Central memory CD8-positive, alpha-beta T cell (primary cell): ENCODE data around the gene NAALADL1.
"Not testable (repeated sequence)": the region's sequence is repeated elsewhere in the genome, so short reads cannot be mapped to it uniquely, and the experiment has no call there.

ENCODE experiments used
- ATAC-seq: fragments of 150-1000 bp; cut with Tn5 transposase; replicated peaks from 2 replicates; pipeline ENCODE4 v1.10.0; 2022; ENCODE audit warnings: mild to moderate bottlenecking, moderate FRiP score, moderate number of reproducible peaks; ENCODE audit not compliant: poor library complexity, severe bottlenecking; ENCODE audit errors: extremely low read depth
- DNase-seq, 2 donors: peaks; one replicate each; pipeline ENCODE4 v3.0.0; 2021; ENCODE audit warnings: low spot score in 2 of 2
- H3K27ac Mint-ChIP-seq: one replicate; pipeline ENCODE4 v1.8.0; 2022; ENCODE audit warnings: low read depth, mild to moderate bottlenecking, moderate library complexity, mixed read lengths
- H3K27me3 Mint-ChIP-seq: one replicate; pipeline ENCODE4 v1.8.0; 2022; ENCODE audit warnings: mixed read lengths
- H3K36me3 Mint-ChIP-seq: one replicate; pipeline ENCODE4 v1.8.0; 2022; ENCODE audit warnings: mild to moderate bottlenecking, moderate library complexity, mixed read lengths; ENCODE audit not compliant: insufficient read depth
- H3K4me1 Mint-ChIP-seq: one replicate; pipeline ENCODE4 v1.8.0; 2022; ENCODE audit warnings: mixed read lengths
- H3K4me3 Mint-ChIP-seq: one replicate; pipeline ENCODE4 v1.8.0; 2022; ENCODE audit warnings: mild to moderate bottlenecking, moderate library complexity, mixed read lengths
- H3K9me3 Mint-ChIP-seq: one replicate; pipeline ENCODE4 v1.8.0; 2022; ENCODE audit warnings: mixed read lengths

Gene NAALADL1

DNA sequence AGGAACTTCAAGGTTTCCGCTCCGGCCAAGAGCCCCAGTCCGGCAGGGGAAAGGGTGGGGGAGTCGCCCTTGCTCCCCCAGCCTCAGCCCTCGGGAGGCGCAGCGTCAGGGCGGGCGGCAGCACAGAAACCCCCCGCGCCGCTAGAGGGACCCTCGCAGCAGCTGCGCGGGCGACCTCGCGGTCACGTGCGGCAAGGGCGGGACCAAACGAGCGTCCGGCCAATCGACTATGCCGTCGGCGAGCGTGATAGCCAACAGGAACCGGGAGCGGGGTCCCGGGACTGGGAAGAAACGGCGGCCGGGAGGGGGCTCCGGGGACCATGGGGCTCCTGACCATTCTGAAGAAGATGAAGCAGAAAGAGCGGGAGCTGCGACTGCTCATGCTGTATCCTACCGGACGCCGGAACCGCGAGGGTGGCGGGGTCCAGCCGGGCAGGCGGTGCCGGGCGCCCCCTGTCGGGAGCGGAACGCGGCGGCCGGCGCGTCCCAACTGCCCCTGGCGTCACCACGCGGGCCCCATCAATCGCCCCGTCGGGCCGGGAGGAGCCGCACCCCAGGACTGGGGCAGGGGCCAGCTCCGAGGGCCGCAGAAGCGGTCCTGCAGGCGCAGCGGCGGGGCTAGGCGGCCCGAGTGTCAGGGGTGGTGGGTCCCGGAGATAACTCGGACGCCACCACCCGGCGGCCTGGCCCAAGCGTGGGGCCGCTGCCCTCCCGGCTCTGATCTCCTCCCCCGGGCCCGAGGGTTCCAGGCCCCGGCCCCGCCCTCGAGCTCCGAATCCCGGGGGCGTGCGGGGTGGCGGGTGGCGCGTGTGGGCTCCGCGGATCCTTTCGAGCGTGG is 44.2 kb downstream of the NAALADL1 start, which contains the start of gene ARL2:
ARL2 (plus strand) TSS at position 273 of the 838 bp plus-strand sequence; CDS start at position 321, 48 bp downstream.
- Mint-ChIP-seq H3K9me3 (no peaks in the 10 kb centered on the region), H3K27me3 (no peaks in the 10 kb centered on the region), H3K36me3 (peaks cover 4% of the 10 kb centered on the region), H3K4me3 (peak within 1 kb of the TSS; percentile 87), H3K27ac (peak within 1 kb of the TSS; percentile 93), H3K4me1 (peaks cover 25% of the 10 kb centered on the region)
- peak; percentile 78 for DNase-seq
- ATAC-seq: peak; percentile 74

DNA sequence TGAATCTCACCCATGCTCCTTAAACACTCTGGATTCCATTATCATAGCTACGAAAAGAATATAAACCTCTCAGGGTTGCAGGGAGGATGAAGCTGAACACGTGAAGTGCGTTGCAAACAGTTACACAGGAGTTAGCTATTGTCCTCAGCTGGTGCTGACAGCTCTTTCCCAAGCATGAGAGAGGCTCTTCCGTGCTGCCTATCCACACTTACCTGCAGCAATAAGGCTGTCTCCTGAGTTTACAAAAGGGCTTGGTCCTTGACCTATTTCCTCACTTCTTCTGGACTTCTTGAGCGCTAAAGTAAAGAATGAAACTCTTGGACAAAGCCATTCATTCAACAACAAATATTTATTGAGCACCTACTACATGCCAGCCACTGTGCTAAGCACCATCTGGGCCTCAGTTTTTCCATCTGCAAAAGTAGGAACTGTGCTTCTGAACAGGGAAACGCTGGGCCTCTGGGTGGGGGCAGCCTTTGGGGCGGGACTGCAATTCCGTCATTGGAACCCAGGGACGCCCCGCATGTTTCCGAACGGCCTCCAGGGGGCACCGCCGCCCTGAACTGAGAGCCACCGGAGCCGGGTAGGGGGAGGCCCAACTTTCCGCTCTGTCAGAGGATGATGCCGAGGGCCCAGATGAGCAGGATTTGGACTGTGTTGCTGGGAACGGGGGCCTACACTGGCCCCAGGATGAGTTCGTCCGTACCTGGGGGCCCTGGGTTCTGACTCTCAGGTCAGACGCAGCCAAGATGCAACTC is 45.0 kb downstream of the NAALADL1 start:
- Mint-ChIP-seq H3K27me3 (no peaks in the 10 kb centered on the region), H3K4me3 (peak overlapping the region; percentile 87), H3K9me3 (no peaks in the 10 kb centered on the region), H3K27ac (peak overlapping the region; percentile 93), H3K36me3 (peaks cover 4% of the 10 kb centered on the region), H3K4me1 (peaks cover 25% of the 10 kb centered on the region)
- ATAC-seq (peak; percentile 93), DNase-seq (peak; percentile 81 to 89)

DNA sequence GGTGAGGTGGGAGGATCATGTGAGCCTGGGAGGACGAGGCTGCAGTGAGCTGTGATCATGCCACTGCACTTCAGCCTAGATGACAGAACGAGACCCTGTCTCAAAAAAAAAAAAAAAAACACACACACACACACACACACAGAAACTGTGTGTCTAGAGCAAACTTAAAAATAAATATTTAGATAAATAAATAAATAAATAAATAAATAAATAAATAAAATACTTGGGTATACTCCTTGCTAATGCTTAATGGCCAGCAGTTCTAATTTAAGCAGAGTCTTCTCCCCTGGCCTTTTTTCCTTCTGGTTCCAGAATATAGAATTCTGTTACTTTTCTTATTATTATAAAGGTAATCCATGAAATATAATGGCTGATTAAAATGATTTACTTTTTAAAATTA is 49.5 kb downstream of the NAALADL1 start:
- DNase-seq: no peak

DNA sequence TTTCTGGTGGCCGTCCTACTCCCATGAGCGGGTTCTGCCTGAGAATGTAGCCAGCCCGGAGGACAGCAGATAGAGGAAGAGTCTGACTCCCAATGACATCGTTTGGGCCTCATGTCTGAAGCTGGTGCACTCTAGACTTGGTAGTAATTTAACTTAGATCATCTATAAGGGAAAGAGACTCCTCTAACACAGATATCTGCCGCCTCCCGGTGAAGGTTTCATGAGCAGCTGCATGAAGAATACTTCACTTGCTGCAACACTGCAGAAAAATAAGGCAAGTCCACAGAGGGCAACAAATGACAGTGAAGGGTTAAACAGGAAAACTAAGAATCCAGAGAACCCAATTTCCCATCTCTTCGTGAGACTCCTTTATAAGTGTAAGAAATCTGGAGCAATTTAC is 50.3 kb downstream of the NAALADL1 start:
- no peaks in the 10 kb centered on the region for H3K9me3 Mint-ChIP-seq
- H3K27me3 Mint-ChIP-seq: peaks cover 12% of the 10 kb centered on the region
- no peak for ATAC-seq
- H3K4me1 Mint-ChIP-seq: peaks cover 3% of the 10 kb centered on the region
- H3K4me3 Mint-ChIP-seq: no peak overlapping the region
- DNase-seq: no peak
- H3K27ac Mint-ChIP-seq: no peak overlapping the region
- no peaks in the 10 kb centered on the region for H3K36me3 Mint-ChIP-seq

More for the DNA sequence above, 49.5 kb downstream of the NAALADL1 start:
- Mint-ChIP-seq H3K4me3 (no peak overlapping the region), H3K4me1 (peaks cover 10% of the 10 kb centered on the region), H3K9me3 (no peaks in the 10 kb centered on the region), H3K27me3 (peaks cover 12% of the 10 kb centered on the region), H3K36me3 (peaks cover 3% of the 10 kb centered on the region), H3K27ac (no peak overlapping the region)
- no peak for ATAC-seq

DNA sequence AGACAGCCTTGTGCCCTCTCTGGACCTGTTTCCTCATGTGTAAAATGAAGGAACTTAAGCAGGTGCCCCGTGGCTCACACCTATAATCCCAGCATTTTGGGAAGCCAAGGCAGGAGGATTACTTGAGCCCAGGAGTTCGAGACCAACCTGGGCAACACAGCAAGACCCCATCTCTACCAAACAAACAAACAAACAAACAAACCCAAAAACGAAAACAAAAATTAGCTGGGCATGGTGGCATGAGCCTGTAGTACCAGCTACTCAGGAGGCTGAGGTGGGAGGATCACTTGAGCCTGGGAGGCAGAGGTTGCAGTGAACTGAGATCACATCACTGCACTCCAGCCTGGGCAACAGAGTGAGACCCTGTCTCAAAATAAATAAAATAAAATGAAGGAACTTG is 54.4 kb downstream of the NAALADL1 start:
- H3K4me3 Mint-ChIP-seq, ATAC-seq, H3K9me3 Mint-ChIP-seq, H3K27ac Mint-ChIP-seq, DNase-seq, H3K36me3 Mint-ChIP-seq, H3K4me1 Mint-ChIP-seq: not testable (repeated sequence)
- peaks cover 12% of the 10 kb centered on the region for H3K27me3 Mint-ChIP-seq

DNA sequence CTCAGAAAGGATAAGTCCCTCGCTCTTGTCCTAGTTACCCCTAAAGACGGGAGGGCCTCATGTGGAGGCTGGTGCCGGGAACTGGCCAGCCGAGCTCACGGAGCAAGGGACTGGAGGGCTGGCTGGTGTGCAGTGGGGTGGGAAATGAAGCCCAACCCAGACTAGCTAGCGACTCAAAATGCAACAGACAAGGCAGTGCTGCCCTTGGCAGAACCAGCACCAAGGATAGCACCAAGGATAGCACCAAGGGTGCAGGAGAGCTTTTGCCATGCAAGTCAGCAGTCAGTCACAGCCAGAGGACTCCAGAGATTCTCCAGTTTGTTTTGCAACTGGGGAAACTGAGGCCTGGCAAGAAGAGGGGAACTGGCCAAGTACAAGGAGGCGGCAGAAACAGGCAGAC is 55.1 kb downstream of the NAALADL1 start:
- H3K9me3 Mint-ChIP-seq: no peaks in the 10 kb centered on the region
- no peak overlapping the region for H3K4me3 Mint-ChIP-seq
- ATAC-seq: no peak
- peaks cover 12% of the 10 kb centered on the region for H3K27me3 Mint-ChIP-seq
- H3K4me1 Mint-ChIP-seq: peaks cover 5% of the 10 kb centered on the region
- DNase-seq: no peak
- H3K36me3 Mint-ChIP-seq: no peaks in the 10 kb centered on the region
- no peak overlapping the region for H3K27ac Mint-ChIP-seq

DNA sequence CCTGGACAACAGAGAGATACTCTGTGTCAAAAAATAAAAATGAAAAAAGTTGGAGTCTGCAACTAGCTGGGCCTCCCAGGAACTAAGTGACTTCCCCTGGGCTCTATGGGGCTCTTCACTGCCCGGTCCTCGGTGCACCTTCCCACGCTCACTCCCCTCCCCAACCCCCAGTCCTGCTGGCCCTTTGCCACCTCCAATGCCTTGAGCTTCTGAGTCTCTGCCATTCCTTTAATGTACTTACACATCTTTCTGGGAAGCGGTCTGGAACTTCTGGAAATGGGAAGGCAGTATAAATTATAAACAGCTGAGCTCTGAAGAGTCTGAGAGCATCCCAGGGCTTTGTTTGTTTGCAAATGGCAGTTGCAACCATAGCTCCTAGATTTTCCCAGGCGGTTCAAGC is 55.6 kb downstream of the NAALADL1 start:
- DNase-seq: no peak
- H3K27ac Mint-ChIP-seq: no peak overlapping the region
- H3K27me3 Mint-ChIP-seq: peaks cover 12% of the 10 kb centered on the region

DNA sequence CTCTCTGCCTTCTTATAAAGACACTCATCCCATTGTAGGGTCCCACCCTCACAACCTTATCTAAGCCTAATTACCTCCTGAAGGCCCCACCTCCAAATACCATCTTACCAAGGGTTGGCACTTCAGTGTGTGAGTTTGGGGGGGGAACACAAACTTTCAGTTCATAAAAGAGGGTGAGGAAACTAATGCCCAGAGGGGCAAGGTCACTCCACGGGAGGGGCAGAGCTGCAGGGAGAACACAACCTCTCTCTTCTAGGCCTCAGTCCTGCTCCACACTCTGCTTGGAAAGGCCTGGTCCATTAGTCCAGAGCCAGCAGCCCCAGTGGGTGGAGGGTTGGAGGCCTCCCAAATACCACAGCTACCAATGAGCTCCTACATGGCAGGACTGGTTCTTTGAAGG is 58.9 kb downstream of the NAALADL1 start:
- no peaks in the 10 kb centered on the region for H3K36me3 Mint-ChIP-seq
- no peak overlapping the region for H3K4me3 Mint-ChIP-seq
- no peaks in the 10 kb centered on the region for H3K9me3 Mint-ChIP-seq
- H3K27me3 Mint-ChIP-seq: peaks cover 12% of the 10 kb centered on the region
- ATAC-seq (no peak), DNase-seq (no peak)
- H3K27ac Mint-ChIP-seq: no peak overlapping the region
- peaks cover 12% of the 10 kb centered on the region for H3K4me1 Mint-ChIP-seq

More for the DNA sequence above, 55.6 kb downstream of the NAALADL1 start:
- Mint-ChIP-seq H3K9me3 (no peaks in the 10 kb centered on the region), H3K4me1 (peaks cover 7% of the 10 kb centered on the region), H3K36me3 (no peaks in the 10 kb centered on the region), H3K4me3 (no peak overlapping the region)
- no peak for ATAC-seq

DNA sequence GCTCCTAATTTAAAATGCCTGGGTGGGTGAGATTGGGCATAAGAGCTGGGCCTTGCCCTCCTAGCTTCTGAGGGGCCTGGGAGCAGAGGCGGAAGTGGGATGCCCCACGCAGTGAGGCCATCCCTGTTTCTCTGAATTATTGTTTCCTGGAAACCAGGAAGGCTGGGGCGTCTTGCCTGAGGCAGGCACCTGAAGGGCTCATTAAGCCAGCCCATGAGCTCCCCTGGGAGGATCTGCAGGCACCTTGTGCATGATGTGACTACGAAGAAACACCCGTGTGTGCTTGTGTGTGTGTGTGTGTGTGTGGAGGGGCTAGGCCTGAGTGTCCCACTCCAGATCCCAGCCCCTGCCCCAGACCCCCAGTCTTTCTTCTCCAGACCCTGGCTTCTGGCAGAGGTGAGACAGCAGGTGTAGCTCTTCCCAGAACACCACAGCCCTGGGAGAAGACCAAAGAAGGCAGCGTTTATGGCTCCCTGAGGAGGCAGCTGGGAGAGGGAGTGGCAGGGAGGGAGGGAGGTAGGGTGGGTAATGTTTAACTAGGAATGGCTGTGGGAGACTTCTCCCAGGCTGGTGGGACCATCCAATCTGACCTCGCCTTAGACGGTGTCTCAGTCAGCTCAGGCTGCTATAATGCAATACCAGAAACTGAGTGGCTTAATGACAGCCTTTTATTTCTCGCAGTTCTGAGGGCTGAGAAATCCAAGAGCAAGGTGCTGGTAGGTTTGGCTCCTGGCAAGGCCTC is 59.5 kb downstream of the NAALADL1 start:
- no peak for DNase-seq
- peaks cover 11% of the 10 kb centered on the region for H3K27me3 Mint-ChIP-seq
- no peak overlapping the region for H3K4me3 Mint-ChIP-seq
- H3K27ac Mint-ChIP-seq: peak overlapping the region; percentile 35
- H3K36me3 Mint-ChIP-seq: no peaks in the 10 kb centered on the region
- ATAC-seq: no peak
- H3K4me1 Mint-ChIP-seq: peaks cover 12% of the 10 kb centered on the region
- no peaks in the 10 kb centered on the region for H3K9me3 Mint-ChIP-seq

DNA sequence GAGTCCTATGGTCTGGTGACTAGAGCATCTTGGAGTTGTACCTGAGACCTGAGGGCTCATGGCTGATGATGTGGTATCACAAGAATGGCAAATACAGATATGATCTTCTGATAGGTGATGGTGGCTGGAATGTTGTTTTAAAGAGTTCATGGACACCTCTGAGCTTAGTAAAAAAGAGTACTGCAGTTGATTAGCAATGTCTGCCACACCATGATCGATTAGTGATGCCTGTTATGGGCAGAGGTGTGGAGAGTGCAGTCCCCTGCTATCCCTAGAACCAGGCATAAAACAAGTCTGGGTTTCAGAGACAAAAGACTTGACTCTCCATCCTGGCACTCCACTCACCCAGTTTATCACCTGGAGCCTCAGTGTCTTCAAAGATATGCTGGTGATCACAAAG is 60.2 kb downstream of the NAALADL1 start:
- H3K4me3 Mint-ChIP-seq: no peak overlapping the region
- H3K4me1 Mint-ChIP-seq: peaks cover 12% of the 10 kb centered on the region
- no peaks in the 10 kb centered on the region for H3K36me3 Mint-ChIP-seq
- no peaks in the 10 kb centered on the region for H3K9me3 Mint-ChIP-seq
- ATAC-seq: no peak
- no peak for DNase-seq
- peaks cover 11% of the 10 kb centered on the region for H3K27me3 Mint-ChIP-seq
- H3K27ac Mint-ChIP-seq: peak overlapping the region; percentile 35

DNA sequence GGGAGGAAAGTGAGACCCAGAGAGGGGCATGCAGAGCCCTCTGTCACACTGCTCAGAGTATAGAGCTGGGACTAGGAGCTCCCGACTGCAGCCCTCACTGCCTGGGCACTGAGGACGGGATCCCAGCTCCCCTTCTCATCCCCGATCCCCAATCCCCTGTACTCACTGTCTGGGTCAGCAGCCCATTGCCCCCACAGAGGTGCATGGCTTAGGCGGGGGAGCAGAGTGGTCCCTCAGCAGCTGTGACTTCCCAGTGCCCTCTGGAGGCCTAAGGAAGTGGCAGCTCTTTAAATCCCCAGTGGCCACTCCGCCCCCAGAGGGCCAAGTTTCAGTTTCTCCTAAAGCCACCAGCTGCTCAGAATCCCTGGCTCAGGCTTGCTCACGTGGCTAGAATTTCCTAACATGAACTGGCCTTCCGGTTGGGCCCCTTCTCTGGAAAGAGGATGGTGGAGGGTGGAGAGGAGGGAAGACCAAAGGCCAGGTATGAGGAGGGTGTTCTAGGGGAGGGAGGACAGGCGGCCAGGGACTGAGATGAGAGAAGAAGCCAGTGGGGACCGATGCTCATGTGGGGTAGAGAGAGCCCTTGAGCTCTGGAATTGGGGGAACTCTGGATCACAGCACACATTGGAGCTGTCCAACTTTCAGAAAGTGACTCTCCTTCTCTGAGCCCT is 61.5 kb downstream of the NAALADL1 start, which contains the start of gene BATF2:
BATF2 (minus strand) TSS at position 262 of the 671 bp plus-strand sequence; CDS start at position 205, 57 bp downstream.
- no peaks in the 10 kb centered on the region for H3K9me3 Mint-ChIP-seq
- ATAC-seq (no peak), DNase-seq (no peak)
- H3K36me3 Mint-ChIP-seq: no peaks in the 10 kb centered on the region
- H3K27ac Mint-ChIP-seq: no peak within 1 kb of the TSS
- H3K27me3 Mint-ChIP-seq: peaks cover 21% of the 10 kb centered on the region
- H3K4me1 Mint-ChIP-seq: peaks cover 12% of the 10 kb centered on the region
- H3K4me3 Mint-ChIP-seq: peak within 1 kb of the TSS; percentile 29

DNA sequence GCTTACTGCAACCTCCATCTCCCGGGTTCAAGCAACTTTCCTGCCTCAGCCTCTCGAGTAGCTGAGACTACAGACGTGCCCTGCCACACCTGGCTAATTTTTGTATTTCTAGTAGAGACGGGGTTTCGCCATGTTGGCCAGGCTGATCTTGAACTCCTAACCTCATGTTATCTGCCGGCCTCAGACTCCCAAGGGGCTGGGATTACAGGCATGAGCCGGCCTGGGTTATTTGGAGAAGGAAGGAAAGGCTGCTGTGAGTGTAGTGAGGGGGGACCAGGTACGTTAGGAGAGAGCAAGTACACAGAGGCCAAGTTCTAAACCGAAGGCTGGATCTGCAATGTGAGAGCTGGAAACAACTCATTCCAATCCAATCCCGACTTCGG is 62.0 kb downstream of the NAALADL1 start:
- peaks cover 12% of the 10 kb centered on the region for H3K4me1 Mint-ChIP-seq
- peaks cover 26% of the 10 kb centered on the region for H3K27me3 Mint-ChIP-seq
- no peaks in the 10 kb centered on the region for H3K9me3 Mint-ChIP-seq
- H3K4me3 Mint-ChIP-seq: peak overlapping the region; percentile 29
- no peak for ATAC-seq
- no peak for DNase-seq
- no peaks in the 10 kb centered on the region for H3K36me3 Mint-ChIP-seq
- no peak overlapping the region for H3K27ac Mint-ChIP-seq
